Measurements from ENCODE around the gene FBXL17.

FBXL17 gene

GRCh38 chr5:107980923-107981692, 400.8 kb downstream of the FBXL17 start:
- DNase-seq: no peak

- no peak for DNase-seq
Observed at GRCh38 chr5:107979900-107980299, 402.0 kb downstream of the FBXL17 start.

DNA sequence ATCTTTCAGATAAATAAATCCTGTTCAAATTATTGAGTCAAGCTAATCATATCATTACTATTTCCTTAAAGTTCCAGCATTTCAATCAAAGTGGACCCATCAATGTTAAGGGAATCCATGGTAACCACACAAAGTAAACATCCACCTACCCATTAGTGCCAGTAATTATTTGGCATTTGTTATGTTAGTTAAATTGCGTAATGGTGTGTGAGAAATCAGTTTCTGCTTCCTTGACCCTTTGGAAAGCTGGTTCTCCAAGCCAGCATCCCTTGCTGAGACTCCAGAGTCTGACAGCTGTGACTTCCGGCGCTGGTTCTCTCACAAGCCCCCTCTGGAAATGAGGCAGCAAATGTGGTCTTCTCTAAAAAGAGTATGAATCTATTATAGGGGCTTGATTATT, 402.6 kb downstream of the FBXL17 start:
- no peak for DNase-seq

GRCh38 chr5:107977550-107978071, 404.3 kb downstream of the FBXL17 start:
- DNase-seq: no peak

GRCh38 chr5:107975568-107975967, 406.3 kb downstream of the FBXL17 start:
- no peak for DNase-seq

GRCh38 chr5:107971846-107972245, 410.1 kb downstream of the FBXL17 start:
- no peak for DNase-seq

GRCh38 chr5:107969847-107970246, 412.1 kb downstream of the FBXL17 start:
- DNase-seq: no peak

DNA sequence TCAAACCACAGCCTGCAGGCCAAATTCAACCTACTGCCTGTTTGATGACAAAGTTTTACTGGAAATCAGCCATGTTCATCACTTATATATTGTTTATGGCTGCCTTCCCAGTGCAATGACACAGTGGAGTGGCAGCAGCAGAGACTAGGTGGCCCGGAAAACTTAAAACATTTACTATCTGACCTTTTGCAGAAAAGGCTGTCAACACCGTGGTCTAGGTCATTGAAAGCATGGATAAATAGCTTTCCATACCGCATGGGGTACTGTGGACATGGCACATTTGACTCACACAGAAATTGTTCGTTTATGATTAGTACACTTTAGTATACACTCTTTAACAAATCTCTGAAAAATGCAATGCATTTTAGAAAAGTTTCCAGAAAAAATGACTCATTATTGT, 412.9 kb downstream of the FBXL17 start:
- DNase-seq: no peak

- no peak for DNase-seq
Observed at GRCh38 chr5:107968406-107968843, 413.5 kb downstream of the FBXL17 start.

DNA sequence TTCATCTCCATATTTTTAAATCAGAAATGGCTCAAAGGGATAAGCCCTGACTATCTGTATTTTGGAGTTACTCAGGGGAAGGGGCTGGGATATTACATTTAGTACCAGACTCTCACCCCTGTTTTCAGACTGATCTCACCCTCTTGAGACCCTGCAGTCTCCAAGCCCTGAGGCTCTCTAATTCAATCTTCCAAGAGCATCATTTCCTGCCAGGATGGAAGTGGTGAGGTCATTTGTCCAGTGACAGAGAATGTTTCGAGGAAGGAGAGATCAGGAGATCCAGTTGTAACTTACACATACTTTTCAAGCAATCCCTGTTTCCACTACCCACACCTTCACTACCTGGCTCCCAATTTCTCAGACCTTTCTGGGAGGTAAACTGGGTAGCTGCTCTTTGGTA, 415.7 kb downstream of the FBXL17 start:
- no peak for DNase-seq

DNA sequence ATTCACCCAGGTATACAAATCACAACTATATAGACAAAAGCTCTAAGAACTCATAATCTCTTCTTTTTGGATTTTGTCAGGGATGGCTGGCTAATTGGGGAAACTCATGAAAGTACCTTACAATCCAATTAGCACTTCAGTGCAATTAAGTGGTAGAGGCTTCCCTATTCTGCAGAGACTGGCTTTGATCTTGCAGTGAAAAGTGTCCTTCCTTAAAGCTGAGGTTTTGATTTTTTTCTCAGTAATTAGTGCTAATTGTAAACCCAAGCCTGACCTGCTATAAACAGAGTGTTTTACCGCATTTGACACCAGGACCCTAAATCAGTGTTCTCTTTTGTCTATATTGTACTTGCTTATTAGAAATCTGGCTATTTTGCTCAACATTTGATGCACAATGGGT, 417.2 kb downstream of the FBXL17 start:
- DNase-seq: no peak

- no peak for DNase-seq
Observed at GRCh38 chr5:107959573-107960279, 422.2 kb downstream of the FBXL17 start.

DNA sequence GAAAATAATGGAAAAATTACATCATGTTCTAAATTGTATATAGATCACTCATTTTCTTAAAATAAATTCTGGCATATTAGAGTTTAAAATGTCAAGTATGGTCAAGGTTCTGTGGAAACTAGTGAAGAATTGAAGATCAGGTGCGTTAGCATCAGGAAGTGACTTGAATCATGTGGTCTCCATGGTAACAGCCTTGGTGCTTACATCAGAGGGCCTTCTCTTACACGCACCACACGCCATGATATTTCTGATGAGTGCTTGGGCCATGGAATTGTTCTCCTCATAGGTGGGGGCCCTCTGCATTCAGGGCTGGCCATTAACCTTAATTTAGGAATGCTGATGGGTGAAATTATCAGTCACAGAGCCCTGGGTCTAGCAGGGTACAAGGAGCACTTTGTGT, 423.0 kb downstream of the FBXL17 start:
- DNase-seq: no peak

- no peak for DNase-seq
Observed at GRCh38 chr5:107958432-107958831, 423.5 kb downstream of the FBXL17 start.

- DNase-seq: no peak
Observed at GRCh38 chr5:107957051-107957450, 424.8 kb downstream of the FBXL17 start.

GRCh38 chr5:107955321-107955720, 426.6 kb downstream of the FBXL17 start:
- no peak for DNase-seq

- DNase-seq: no peak
Observed at GRCh38 chr5:107954254-107954653, 427.6 kb downstream of the FBXL17 start.

DNA sequence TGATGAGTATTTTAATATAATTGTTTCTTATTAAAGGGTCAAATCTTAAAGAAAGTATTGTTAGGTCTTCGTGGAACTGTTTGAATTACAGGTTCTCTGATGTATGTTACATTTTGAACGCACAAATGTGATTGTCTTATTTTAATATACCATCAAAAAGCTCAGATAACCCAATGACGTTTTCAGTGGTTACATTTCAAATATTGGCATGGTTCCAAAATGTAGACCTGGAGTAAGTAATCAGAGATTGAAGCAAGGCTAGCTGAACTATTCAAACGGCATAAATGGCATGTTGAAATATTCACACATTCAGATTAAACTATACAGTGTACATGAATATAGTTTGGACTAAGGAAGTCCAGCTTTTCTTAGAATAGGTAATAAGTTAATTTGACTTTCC, 429.4 kb downstream of the FBXL17 start:
- DNase-seq: no peak

- DNase-seq: no peak
Observed at GRCh38 chr5:107951309-107951708, 430.6 kb downstream of the FBXL17 start.

GRCh38 chr5:107950776-107951175, 431.1 kb downstream of the FBXL17 start:
- no peak for DNase-seq

DNA sequence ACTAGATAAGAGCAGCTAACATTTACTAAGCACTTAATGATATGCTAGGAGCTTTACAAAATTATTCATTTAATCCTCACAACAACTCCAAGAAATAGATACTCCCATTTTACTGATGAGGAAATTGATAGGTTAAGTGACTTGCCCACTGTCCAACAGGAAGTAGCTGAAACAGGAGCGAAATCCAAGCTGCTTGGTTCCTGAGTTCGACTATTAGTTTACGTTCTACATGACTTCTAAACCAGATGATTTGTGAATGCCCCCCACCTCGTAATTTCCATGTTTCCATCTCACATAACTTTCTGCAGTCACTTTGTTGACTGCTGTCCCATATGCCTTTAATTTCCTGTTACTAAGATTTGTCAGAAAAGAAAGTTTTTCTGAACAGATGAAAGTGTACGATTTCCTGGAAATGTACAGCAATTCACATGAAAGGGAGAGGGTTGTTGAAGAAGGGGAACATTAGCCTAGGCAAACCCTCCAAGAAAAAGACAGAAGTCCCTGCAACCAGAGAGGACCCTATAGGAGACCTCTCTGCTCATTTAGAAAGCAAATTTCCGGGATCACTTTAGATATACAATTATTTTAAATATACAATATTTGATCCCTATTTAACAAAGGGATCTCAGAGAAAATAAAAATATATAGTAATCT, 432.1 kb downstream of the FBXL17 start:
- DNase-seq: no peak

DNA sequence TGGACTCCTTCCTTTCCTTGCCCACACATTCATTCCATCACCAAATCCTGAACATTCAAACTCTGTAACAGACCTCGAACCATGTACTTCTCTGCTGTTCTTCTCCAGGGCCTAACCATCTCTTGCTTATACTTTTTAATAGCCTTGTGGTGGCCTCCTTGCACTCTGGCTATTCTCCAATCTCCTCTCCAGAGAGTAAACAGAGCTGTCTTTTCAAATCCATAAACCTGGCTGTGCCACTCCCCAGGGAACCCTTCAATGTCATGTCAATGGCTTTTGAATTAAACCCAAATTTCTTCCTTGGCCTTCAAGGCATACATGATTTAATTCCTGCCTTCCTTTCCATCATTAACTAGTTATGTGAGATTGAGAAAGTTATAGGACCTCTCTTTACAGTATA, 433.5 kb downstream of the FBXL17 start:
- DNase-seq: no peak

- no peak for DNase-seq
Observed at GRCh38 chr5:107945061-107945460, 436.8 kb downstream of the FBXL17 start.

GRCh38 chr5:107943923-107944322, 438.0 kb downstream of the FBXL17 start:
- no peak for DNase-seq
